Measurements from ENCODE around the gene RIPOR2.

- TF ChIP-seq POLR2A (IDR thresholded peaks at IDR 0.05; ENCODE audit: extremely low read depth, insufficient read length) = no peak
- no peak for TF ChIP-seq MAX (IDR thresholded peaks at IDR 0.05; ENCODE audit: low read depth, low read length)
- no peak for TF ChIP-seq CTCF (IDR thresholded peaks at IDR 0.05; ENCODE audit: low read depth, low read length)
These were observed 73.8 kb downstream of the RIPOR2 start for GRCh38 chr6:24861934-24862333.
